DND-41 (cell line): ENCODE results near the gene RASGRP3.

Experiments
- ATAC-seq: fragments of 200-7000 bp; cut with Tn5 transposase; 3 replicates; pipeline ENCODE4 v1.9.1; 2021; ENCODE audit warnings: low read depth; ENCODE audit not compliant: insufficient read depth
- DNase-seq: peaks from one replicate; pipeline ENCODE4 v3.0.0-alpha.2; 2020
- H2AFZ ChIP-seq: 2 replicates; pipeline ENCODE4 v1.6.0; 2012; ENCODE audit warnings: low read depth, low read length
- H3K27ac ChIP-seq: 2 replicates; pipeline ENCODE4 v1.5.1; 2012; ENCODE audit warnings: low read length, inconsistent platforms
- H3K27me3 ChIP-seq: fragments of 200-600 bp; sonication (generic); 2 replicates; pipeline ENCODE4 v1.6.0; 2012; ENCODE audit warnings: low read length, mild to moderate bottlenecking, inconsistent platforms; ENCODE audit not compliant: insufficient read depth, poor library complexity
- H3K36me3 ChIP-seq: 2 replicates; pipeline ENCODE4 v1.5.1; 2012; ENCODE audit warnings: low read length, inconsistent platforms; ENCODE audit not compliant: insufficient read depth
- H3K4me1 ChIP-seq: 2 replicates; pipeline ENCODE4 v1.5.1; 2012; ENCODE audit warnings: mild to moderate bottlenecking, low read length; ENCODE audit not compliant: insufficient read depth
- H3K4me2 ChIP-seq: 2 replicates; pipeline ENCODE4 v1.6.0; 2012; ENCODE audit warnings: mild to moderate bottlenecking, moderate library complexity, low read length, inconsistent platforms; ENCODE audit not compliant: insufficient read depth
- H3K4me3 ChIP-seq, 2 experiments: fragments of 200-600 bp in 1 of 2; shearing (Covaris generic) in 1 of 2; 2 replicates each; pipeline ENCODE4 v1.5.1; 2012 to 2016; ENCODE audit warnings: inconsistent platforms in 2 of 2, low read length in 2 of 2, mild to moderate bottlenecking in 2 of 2, low read depth in 1 of 2, moderate library complexity in 1 of 2
- H3K79me2 ChIP-seq: 2 replicates; pipeline ENCODE4 v1.6.0; 2012; ENCODE audit warnings: low read length, inconsistent platforms; ENCODE audit not compliant: insufficient read depth
- H3K9ac ChIP-seq: 2 replicates; pipeline ENCODE4 v1.6.0; 2012; ENCODE audit warnings: low read depth, mild to moderate bottlenecking, inconsistent platforms, low read length, moderate library complexity
- H3K9me3 ChIP-seq: 2 replicates; pipeline ENCODE4 v1.5.1; 2012; ENCODE audit warnings: low read length, moderate library complexity, mild to moderate bottlenecking, inconsistent platforms; ENCODE audit not compliant: insufficient read depth, severe bottlenecking
- H4K20me1 ChIP-seq: 2 replicates; pipeline ENCODE4 v1.6.0; 2012; ENCODE audit warnings: low read length; ENCODE audit not compliant: insufficient read depth
- CTCF ChIP-seq: IDR thresholded peaks from 2 replicates; pipeline ENCODE4 v1.5.1; 2012; ENCODE audit warnings: borderline replicate concordance, low read length, moderate library complexity, mild to moderate bottlenecking; ENCODE audit not compliant: poor library complexity, severe bottlenecking; ENCODE audit errors: extremely low read depth
- EZH2 ChIP-seq: IDR thresholded peaks from 3 replicates; pipeline ENCODE4 v1.6.1; 2012; ENCODE audit warnings: borderline replicate concordance, low read depth, mild to moderate bottlenecking, moderate library complexity, low read length, inconsistent platforms; ENCODE audit not compliant: severe bottlenecking

RASGRP3 gene

GRCh38 chr2:33484042-33484621 is 7.7 kb downstream of the RASGRP3 start:
- no peaks in the 10 kb centered on the region for H3K79me2 ChIP-seq
- no peaks in the 10 kb centered on the region for H3K27me3 ChIP-seq
- no peak overlapping the region for H2AFZ ChIP-seq
- H3K9ac ChIP-seq: no peak overlapping the region
- ATAC-seq (no peak), DNase-seq (no peak)
- no peaks in the 10 kb centered on the region for H3K4me1 ChIP-seq
- H4K20me1 ChIP-seq: no peaks in the 10 kb centered on the region
- no peak overlapping the region for H3K4me3 ChIP-seq
- no peak overlapping the region for H3K4me2 ChIP-seq
- no peak overlapping the region for H3K27ac ChIP-seq
- H3K36me3 ChIP-seq: no peaks in the 10 kb centered on the region
- peaks cover 5% of the 10 kb centered on the region for H3K9me3 ChIP-seq
- no peak for TF ChIP-seq CTCF
- no peak for TF ChIP-seq EZH2

DNA sequence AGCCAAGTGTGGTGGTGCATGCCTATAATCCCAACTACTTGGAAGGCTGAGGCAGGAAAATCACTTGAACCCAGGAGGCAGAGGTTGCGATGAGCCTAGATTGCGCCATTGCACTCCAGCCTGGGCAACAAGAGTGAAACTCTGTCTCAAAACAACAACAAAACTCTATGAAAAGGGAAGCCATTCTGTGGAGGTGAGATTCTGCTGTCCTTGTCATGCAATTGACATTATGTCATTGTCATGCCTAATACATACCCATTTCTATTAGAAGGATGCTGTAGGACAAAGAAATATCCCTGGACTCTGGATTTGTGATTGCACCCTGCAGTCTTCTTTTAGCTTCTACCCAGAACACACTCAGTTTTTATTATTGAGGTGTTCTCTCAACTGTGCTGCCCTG is 8.6 kb downstream of the RASGRP3 start:
- H3K4me1 ChIP-seq: no peaks in the 10 kb centered on the region
- no peaks in the 10 kb centered on the region for H3K79me2 ChIP-seq
- H3K36me3 ChIP-seq: no peaks in the 10 kb centered on the region
- no peaks in the 10 kb centered on the region for H4K20me1 ChIP-seq
- no peak overlapping the region for H3K4me3 ChIP-seq
- H3K27me3 ChIP-seq: no peaks in the 10 kb centered on the region
- no peak for ATAC-seq
- TF ChIP-seq EZH2: no peak
- no peak for TF ChIP-seq CTCF
- H3K4me2 ChIP-seq: no peak overlapping the region
- peaks cover 5% of the 10 kb centered on the region for H3K9me3 ChIP-seq
- no peak for DNase-seq
- no peak overlapping the region for H3K27ac ChIP-seq
- no peak overlapping the region for H2AFZ ChIP-seq
- H3K9ac ChIP-seq: no peak overlapping the region

DNA sequence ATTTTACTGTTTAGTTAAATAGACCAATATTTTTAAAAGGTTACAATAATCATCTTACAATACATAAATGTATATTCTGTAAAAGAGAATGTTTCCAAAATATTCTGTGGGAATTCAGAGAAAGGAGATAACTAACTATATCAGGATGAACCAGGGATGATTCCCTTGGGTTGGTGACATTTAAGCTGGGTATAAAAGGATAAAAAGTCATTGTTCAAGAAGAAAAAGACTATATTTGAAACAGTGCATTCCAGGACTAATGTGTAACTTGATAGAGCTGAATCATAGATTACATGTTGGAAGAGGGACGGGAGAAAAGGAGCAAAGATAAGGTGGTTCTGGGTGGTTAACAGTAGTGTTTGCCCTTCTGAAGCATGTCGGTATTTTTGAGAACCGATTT is 10.1 kb downstream of the RASGRP3 start:
- Histone ChIP-seq H3K36me3 (no peaks in the 10 kb centered on the region), H3K27me3 (no peaks in the 10 kb centered on the region), H3K79me2 (no peaks in the 10 kb centered on the region), H2AFZ (no peak overlapping the region), H3K9me3 (peaks cover 5% of the 10 kb centered on the region), H3K27ac (no peak overlapping the region), H4K20me1 (no peaks in the 10 kb centered on the region), H3K4me2 (no peak overlapping the region), H3K4me1 (no peaks in the 10 kb centered on the region), H3K4me3 (no peak overlapping the region), H3K9ac (no peak overlapping the region)
- ATAC-seq: no peak
- TF ChIP-seq EZH2: no peak
- no peak for TF ChIP-seq CTCF
- DNase-seq: no peak
